ENCODE data around the gene KNL1. TPM values are rescaled to one million over a fixed set of nuclear protein-coding genes. Genes with fewer than 3 reads are reported as not detected.

Gene KNL1
- total RNA-seq, 1 donor from 2014 or later: 7.7 TPM

- POLR2A ChIA-PET: interaction anchor here (0.6 to 1.1 kb wide), 3 partner anchors 8 to 32 kb away, joined by 3 to 5 read pairs (median 3); no protein-coding TSS in a partner anchor
- TF ChIP-seq CTCF (IDR thresholded peaks at IDR 0.05): no peak
- H3K4me3 Mint-ChIP-seq: peak overlapping the region; percentile 35
- CTCF ChIA-PET: no interaction called here
- ATAC-seq (ENCODE audit: low read depth) (no peak), DNase-seq (no peak)
- H3K4me1 Mint-ChIP-seq: peaks cover 79% of the 10 kb centered on the region
- H3K9me3 Mint-ChIP-seq: no peaks in the 10 kb centered on the region
- intact Hi-C loops (cut with micrococcal nuclease): no loop called here
- H3K27ac Mint-ChIP-seq: no peak overlapping the region
- no peaks in the 10 kb centered on the region for H3K27me3 Mint-ChIP-seq
- peaks cover 35% of the 10 kb centered on the region for H3K36me3 Mint-ChIP-seq (ENCODE audit: low read depth)
Measured at GRCh38 chr15:40562691-40563090, 31.4 kb upstream of the KNL1 start.

GRCh38 chr15:40563426-40563825 lies 30.6 kb upstream of the KNL1 start:
- peaks cover 74% of the 10 kb centered on the region for H3K4me1 Mint-ChIP-seq
- H3K4me3 Mint-ChIP-seq: peak overlapping the region; percentile 97
- H3K27me3 Mint-ChIP-seq: no peaks in the 10 kb centered on the region
- H3K36me3 Mint-ChIP-seq (ENCODE audit: low read depth): peaks cover 31% of the 10 kb centered on the region
- TF ChIP-seq CTCF (IDR thresholded peaks at IDR 0.05): no peak
- intact Hi-C loops (cut with micrococcal nuclease): no loop called here
- ChIA-PET POLR2A (interaction anchor here (0.6 to 1.6 kb wide), 4 partner anchors 9 to 93 kb away, joined by 3 to 10 read pairs (median 4); no protein-coding TSS in a partner anchor), CTCF (no interaction called here)
- peak overlapping the region; percentile 63 for H3K27ac Mint-ChIP-seq
- DNase-seq (no peak), ATAC-seq (ENCODE audit: low read depth) (no peak)
- no peaks in the 10 kb centered on the region for H3K9me3 Mint-ChIP-seq

- ChIA-PET CTCF (interaction anchor here (0.9 to 1.6 kb wide), 5 partner anchors 11 to 218 kb away, joined by 3 to 10 read pairs (median 4); no protein-coding TSS in a partner anchor), POLR2A (interaction anchor here (0.5 to 2.2 kb wide), 18 partner anchors 9 to 337 kb away, joined by 3 to 32 read pairs (median 4); partner anchors contain the start of genes C15orf62, INAFM2, KNL1 and RAD51)
- H3K27me3 Mint-ChIP-seq: no peaks in the 10 kb centered on the region
- peak within 1 kb of the TSS; percentile 97 for H3K4me3 Mint-ChIP-seq
- H3K4me1 Mint-ChIP-seq: peaks cover 71% of the 10 kb centered on the region
- no peak for TF ChIP-seq CTCF (IDR thresholded peaks at IDR 0.05)
- intact Hi-C loops (cut with micrococcal nuclease): loop anchor here (1.0 to 5.0 kb wide), 10 partner anchors 14 to 768 kb away; partner anchors contain the start of genes BAHD1, C15orf62, CHST14 and DNAJC17
- no peaks in the 10 kb centered on the region for H3K9me3 Mint-ChIP-seq
- peak; percentile 91 for ATAC-seq (ENCODE audit: low read depth)
- DNase-seq: peak; percentile 81
- H3K36me3 Mint-ChIP-seq (ENCODE audit: low read depth): peaks cover 31% of the 10 kb centered on the region
- H3K27ac Mint-ChIP-seq: peak within 1 kb of the TSS; percentile 94
Measured at GRCh38 chr15:40564591-40565332, 29.3 kb upstream of the KNL1 start, which contains the start of gene CCDC32. Gene CCDC32, minus strand, starts transcription at chr15:40565042. Its CDS starts 2,027 bp downstream, at chr15:40563015.

GRCh38 chr15:40565333-40566238 lies 28.5 kb upstream of the KNL1 start:
- ChIA-PET POLR2A (interaction anchor here (0.5 to 2.2 kb wide), 17 partner anchors 11 to 337 kb away, joined by 3 to 32 read pairs (median 3); partner anchors contain the start of genes C15orf62, INAFM2, KNL1 and RAD51), CTCF (interaction anchor here (0.7 to 1.6 kb wide), 6 partner anchors 10 to 217 kb away, joined by 3 to 10 read pairs (median 4); no protein-coding TSS in a partner anchor)
- H3K36me3 Mint-ChIP-seq (ENCODE audit: low read depth): peaks cover 28% of the 10 kb centered on the region
- ATAC-seq (ENCODE audit: low read depth) (no peak), DNase-seq (no peak)
- peak overlapping the region; percentile 94 for H3K27ac Mint-ChIP-seq
- no peaks in the 10 kb centered on the region for H3K27me3 Mint-ChIP-seq
- peak overlapping the region; percentile 97 for H3K4me3 Mint-ChIP-seq
- no peaks in the 10 kb centered on the region for H3K9me3 Mint-ChIP-seq
- H3K4me1 Mint-ChIP-seq: peaks cover 71% of the 10 kb centered on the region
- intact Hi-C loops (cut with micrococcal nuclease): loop anchor here (1.0 to 5.0 kb wide), 8 partner anchors 15 to 767 kb away; partner anchors contain the start of genes BAHD1, C15orf62, CHST14 and DNAJC17
- TF ChIP-seq CTCF (IDR thresholded peaks at IDR 0.05): no peak
